GM12878 (cell line): ENCODE data around the gene SLC6A2. TPM values are rescaled to one million over a fixed set of nuclear protein-coding genes. Genes with fewer than 3 reads are reported as not detected.

ENCODE experiments used
- ATAC-seq: fragments of 200-7000 bp; cut with Tn5 transposase; 3 replicates; pipeline ENCODE4 v1.9.1; 2020; ENCODE audit warnings: mild to moderate bottlenecking, moderate library complexity
- BruUV-seq: library from RNA; stranded (reverse); fragments of 400-500 nt; replicated peaks from 2 replicates; lab custom pipeline; 2021; lab: Mats Ljungman, UMichigan
- CTCF ChIA-PET: fragments of 300-600 bp; sonication (Branson Sonifier 250); formaldehyde crosslinking; extraction: SDS; loops from one replicate; lab custom pipeline; 2021; ENCODE audit warnings: inconsistent platforms; lab: Yijun Ruan, JAX
- POLR2A ChIA-PET: fragments of 350-600 bp; formaldehyde crosslinking; extraction: SDS; loops from one replicate; lab custom pipeline; 2021; ENCODE audit warnings: inconsistent platforms; lab: Charles Lee
- RAD21 ChIA-PET: fragments of 300-600 bp; sonication (Branson Sonifier 250); formaldehyde crosslinking; loops from one replicate; lab custom pipeline; 2023; ENCODE audit warnings: antibody characterized with exemption; ENCODE audit not compliant: unreplicated experiment; lab: Charles Lee
- SMC1A ChIA-PET: fragments of 300-600 bp; sonication (Branson Sonifier 250); formaldehyde crosslinking; loops from one replicate; lab custom pipeline; 2023; ENCODE audit not compliant: unreplicated experiment, uncharacterized antibody; lab: Charles Lee
- DNase-seq: peaks from one replicate; pipeline ENCODE4 v3.0.0-alpha.2; 2011; ENCODE audit warnings: low read depth, low spot score
- FAIRE-seq: peaks from 3 replicates; lab custom pipeline; 2011; peaks lifted over from hg19 to GRCh38; lab: Jason Lieb, UNC
- H2AFZ ChIP-seq: 2 replicates; pipeline ENCODE4 v1.6.0; 2011; ENCODE audit warnings: low read depth, low read length, control low read depth; ENCODE audit not compliant: control insufficient read depth
- H3K27ac ChIP-seq: 2 replicates; pipeline ENCODE4 v1.5.1; 2011; ENCODE audit warnings: control low read depth; ENCODE audit not compliant: control insufficient read depth, insufficient read depth
- H3K27me3 ChIP-seq, 2 experiments: replicated peaks in 1 of 2; 2 replicates each; pipeline versions ENCODE4 v1.6.0 to v1.6.1; 2011; ENCODE audit warnings: low read length in 1 of 2; ENCODE audit not compliant: control insufficient read depth in 2 of 2, insufficient read depth in 2 of 2
- H3K36me3 ChIP-seq, 2 experiments: 2 replicates each; pipeline ENCODE4 v1.5.1; 2011; ENCODE audit warnings: low read length in 1 of 2; ENCODE audit not compliant: control insufficient read depth in 2 of 2, insufficient read depth in 2 of 2
- H3K4me1 ChIP-seq: 2 replicates; pipeline ENCODE4 v1.6.1; 2011; ENCODE audit warnings: mild to moderate bottlenecking, low read length, moderate library complexity, mixed read lengths; ENCODE audit not compliant: control insufficient read depth, insufficient read depth
- H3K4me2 ChIP-seq: 2 replicates; pipeline ENCODE4 v1.6.0; 2011; ENCODE audit warnings: control low read depth; ENCODE audit not compliant: control insufficient read depth, insufficient read depth
- H3K4me3 ChIP-seq: fragments of 200-600 bp; sonication (generic); 2 replicates; pipeline ENCODE4 v1.5.1; 2016
- H3K79me2 ChIP-seq: 2 replicates; pipeline ENCODE4 v1.6.0; 2011; ENCODE audit warnings: low read length; ENCODE audit not compliant: control insufficient read depth, insufficient read depth
- H3K9ac ChIP-seq: 2 replicates; pipeline ENCODE4 v1.8.0; 2011; ENCODE audit warnings: low read length, control low read depth, mixed read lengths; ENCODE audit not compliant: control insufficient read depth, insufficient read depth
- H3K9me3 ChIP-seq: replicated peaks from 3 replicates; pipeline ENCODE4 v1.5.1; 2011; ENCODE audit warnings: mild to moderate bottlenecking, low read length; ENCODE audit not compliant: control insufficient read depth, insufficient read depth
- H4K20me1 ChIP-seq: 2 replicates; pipeline ENCODE4 v1.6.0; 2011; ENCODE audit not compliant: control insufficient read depth, insufficient read depth
- CTCF ChIP-seq, 3 experiments: IDR thresholded peaks in 2 of 3; conservative IDR thresholded peaks in 1 of 3; 2 replicates each; pipeline ENCODE4 v1.5.1; 2011; ENCODE audit warnings: low read depth in 3 of 3, low read length in 3 of 3, mild to moderate bottlenecking in 3 of 3, control low read depth in 2 of 3, moderate library complexity in 2 of 3, inconsistent platforms in 1 of 3, mixed read lengths in 1 of 3; ENCODE audit not compliant: control insufficient read depth in 2 of 3, insufficient read depth in 1 of 3; ENCODE audit errors: extremely low read depth in 1 of 3
- DPF2 ChIP-seq: fragments of 450-650 bp; IDR thresholded peaks from 2 replicates; pipeline ENCODE4 v1.6.1; 2017; ENCODE audit warnings: mild to moderate bottlenecking
- NR2C2 ChIP-seq: IDR thresholded peaks from 2 replicates; pipeline ENCODE4 v1.6.1; 2011; ENCODE audit warnings: borderline replicate concordance, low read depth; ENCODE audit not compliant: control insufficient read depth, insufficient read length
- RAD21 ChIP-seq: IDR thresholded peaks from 2 replicates; pipeline ENCODE4 v1.6.1; 2011; ENCODE audit warnings: mild to moderate bottlenecking, low read depth, low read length, moderate library complexity; ENCODE audit not compliant: insufficient read depth
- RUNX3 ChIP-seq: IDR thresholded peaks from 2 replicates; pipeline ENCODE4 v1.6.1; 2012; ENCODE audit warnings: low read length, inconsistent platforms
- SMC3 ChIP-seq: IDR thresholded peaks from 2 replicates; pipeline ENCODE4 v1.6.1; 2011; ENCODE audit warnings: low read length, improper control_type of control experiment, borderline replicate concordance
- YY1 ChIP-seq: IDR thresholded peaks from 2 replicates; pipeline ENCODE4 v1.6.1; 2011; ENCODE audit warnings: low read depth, mild to moderate bottlenecking, low read length
- WGBS: methylation state at CpG from one replicate; pipeline ENCODE4 v1.1.6; 2016; ENCODE audit warnings: low lambda C conversion rate; ENCODE audit not compliant: insufficient replicate concordance, insufficient coverage; ENCODE audit errors: missing lambda C conversion rate; 5-methylcytosine and 5-hydroxymethylcytosine counted together
- in situ Hi-C: fragments of 300-500 bp; cut with MboI; formaldehyde crosslinking; loops from 9 replicates; pipeline ENCODE4 v1.14.3; 2018; ENCODE audit warnings: mixed read lengths
- intact Hi-C: fragments of 100-400 bp; cut with micrococcal nuclease; formaldehyde crosslinking; loops from one replicate; pipeline ENCODE4 v1.14.2; 2022; ENCODE audit not compliant: unreplicated experiment
- polyA plus RNA-seq, 11 experiments: library from polyadenylated mRNA; depleted of rRNA in 4 of 11; unstranded in 6 of 11; stranded (reverse) in 5 of 11; fragments of >200 nt; fragmentation: Nextera tagmentation in 4 of 11; fragmentation: Illumina TruSeq in 1 of 11; extraction: Ambion mirVana in 4 of 11; extraction: Trizol in 1 of 11; gene quantifications; 1 replicate in 1 of 11; 2 replicates in 10 of 11; pipeline versions ENCODE4 v1.2.1 to v1.2.3, GENCODE V29; 2011 to 2016; ENCODE audit warnings: inconsistent platforms in 2 of 11, missing spikeins in 2 of 11, low read depth in 1 of 11
- total RNA-seq, 4 experiments: library from RNA; depleted of rRNA in 3 of 4; stranded (reverse); fragments of >200 nt in 3 of 4; fragmentation: Illumina TruSeq in 1 of 4; extraction: Trizol in 1 of 4; gene quantifications; 2 replicates each; pipeline versions ENCODE4 v1.2.1 to v1.2.3, GENCODE V29; 2013 to 2021
- TF ChIP-seq, protein P1 (sequence below): fragments of 450-650 bp; conservative IDR thresholded peaks from 2 replicates; pipeline ENCODE4 v1.6.1; 2017; ENCODE audit warnings: mild to moderate bottlenecking, moderate library complexity

The SLC6A2 gene
- total and polyA plus RNA-seq, 10 of the 15 experiments (the other 5 are each of a cell fraction or from before 2014, with no cell fraction given) = not detected

DNA sequence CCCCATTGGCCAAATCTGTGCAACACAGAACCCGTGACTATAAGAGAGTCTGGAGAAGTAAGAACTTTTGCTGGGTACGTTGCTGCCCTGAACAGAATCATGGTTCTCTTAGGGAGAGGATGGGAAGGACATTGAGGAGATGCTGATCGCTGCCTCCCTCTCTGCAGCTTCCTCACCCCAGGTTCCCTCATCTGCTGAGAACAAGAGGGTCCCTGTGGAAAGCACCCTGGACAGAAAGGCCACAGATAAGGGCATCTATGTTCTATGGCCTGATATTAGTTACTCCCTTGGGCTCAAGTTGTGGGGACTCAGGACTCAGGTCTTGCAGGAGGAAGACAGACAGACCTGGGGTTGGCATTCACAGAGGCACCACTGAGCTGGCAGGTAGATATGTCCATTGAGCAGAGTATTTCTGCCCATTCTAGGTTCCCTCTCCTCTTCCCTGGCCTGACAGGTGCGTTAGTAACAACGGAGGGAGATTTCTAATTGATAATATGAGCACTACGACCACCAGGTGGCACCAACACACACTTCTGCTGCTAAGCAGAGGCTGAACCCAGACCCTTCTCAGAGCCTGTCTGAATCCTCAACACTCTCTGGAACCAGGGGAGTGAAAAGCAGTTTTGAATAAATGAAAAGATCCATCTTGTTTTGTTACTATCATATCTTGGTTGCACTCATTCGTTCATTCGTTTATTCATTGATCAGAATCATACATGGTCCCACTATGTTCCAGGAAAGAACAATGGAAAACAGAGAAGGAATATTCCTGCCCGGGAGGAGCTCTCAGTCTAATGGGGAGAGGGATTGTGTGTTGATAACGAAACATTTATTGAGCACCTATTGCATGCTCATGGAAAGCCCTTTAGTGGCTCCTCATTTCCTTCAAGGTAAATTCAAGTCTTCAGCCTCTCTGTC is 56.4 kb downstream of the SLC6A2 start:
- Histone ChIP-seq H4K20me1 (no peaks in the 10 kb centered on the region; the same call in 1 of the 2 replicates), H3K4me2 (no peak overlapping the region), H2AFZ (no peak overlapping the region), H3K9me3 (no peaks in the 10 kb centered on the region), H3K27ac (no peak overlapping the region), H3K9ac (no peak overlapping the region)
- DNase-seq = no peak
- intact Hi-C loops = loop anchor here (1.0 kb wide), 2 partner anchors 131 to 606 kb away; no protein-coding TSS in a partner anchor
- in situ Hi-C loops = loop anchor here (5.0 kb wide), 1 partner anchor 130 kb away; no protein-coding TSS in a partner anchor
- WGBS = 8% methylated on average over 10 of the region's 10 CpGs
- ATAC-seq = peak; percentile 94
- RAD21 ChIA-PET = interaction anchor here (1.5 kb wide), 1 partner anchor 129 kb away, joined by 6 read pairs; no protein-coding TSS in a partner anchor
- POLR2A ChIA-PET = no interaction called here
- BruUV-seq = no TSS peak
- TF ChIP-seq SMC3 (peak; percentile 85), DPF2 (no peak), RAD21 (peak; percentile 63), YY1 (peak; percentile 37; the same call in 1 of the 2 replicates), RUNX3 (no peak), CTCF (IDR thresholded peaks at IDR 0.05 in 2 of 3, conservative IDR thresholded peaks at IDR 0.05 in 1 of 3; ENCODE audit: control insufficient read depth in 2 of 3, extremely low read depth in 1 of 3, insufficient read depth in 1 of 3, low read depth in 3 of 3, low read length in 3 of 3) (peak; percentile 57 to 68 (median 63)), NR2C2 (no peak)
- TF ChIP-seq, protein P1, sequence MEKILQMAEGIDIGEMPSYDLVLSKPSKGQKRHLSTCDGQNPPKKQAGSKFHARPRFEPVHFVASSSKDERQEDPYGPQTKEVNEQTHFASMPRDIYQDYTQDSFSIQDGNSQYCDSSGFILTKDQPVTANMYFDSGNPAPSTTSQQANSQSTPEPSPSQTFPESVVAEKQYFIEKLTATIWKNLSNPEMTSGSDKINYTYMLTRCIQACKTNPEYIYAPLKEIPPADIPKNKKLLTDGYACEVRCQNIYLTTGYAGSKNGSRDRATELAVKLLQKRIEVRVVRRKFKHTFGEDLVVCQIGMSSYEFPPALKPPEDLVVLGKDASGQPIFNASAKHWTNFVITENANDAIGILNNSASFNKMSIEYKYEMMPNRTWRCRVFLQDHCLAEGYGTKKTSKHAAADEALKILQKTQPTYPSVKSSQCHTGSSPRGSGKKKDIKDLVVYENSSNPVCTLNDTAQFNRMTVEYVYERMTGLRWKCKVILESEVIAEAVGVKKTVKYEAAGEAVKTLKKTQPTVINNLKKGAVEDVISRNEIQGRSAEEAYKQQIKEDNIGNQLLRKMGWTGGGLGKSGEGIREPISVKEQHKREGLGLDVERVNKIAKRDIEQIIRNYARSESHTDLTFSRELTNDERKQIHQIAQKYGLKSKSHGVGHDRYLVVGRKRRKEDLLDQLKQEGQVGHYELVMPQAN = no peak
- TF ChIP-seq, all 136 proteins: peak for 4
- H3K4me1 ChIP-seq = no peaks in the 10 kb centered on the region
- no peak overlapping the region for H3K4me3 ChIP-seq
- no peaks in the 10 kb centered on the region for H3K36me3 ChIP-seq
- FAIRE-seq = peak; percentile 78
- no peaks in the 10 kb centered on the region for H3K27me3 ChIP-seq
- CTCF ChIA-PET = interaction anchor here (0.9 to 4.9 kb wide), 3 partner anchors 129 to 248 kb away, joined by 4 to 37 read pairs (median 5); no protein-coding TSS in a partner anchor
- no peaks in the 10 kb centered on the region for H3K79me2 ChIP-seq
- SMC1A ChIA-PET = interaction anchor here (1.5 kb wide), 1 partner anchor 129 kb away, joined by 5 read pairs; no protein-coding TSS in a partner anchor
